Stimulated activated effector memory CD8-positive, alpha-beta T cell treated with anti-CD3 and anti-CD28 coated beads, Interleukin-12 subunit alpha, Interleukin-12 subunit beta, amount 100 ng/mL, for 72 hours (primary cell): ENCODE data around the gene TRPM5.

Experiments
- ATAC-seq: fragments of 150-1000 bp; cut with Tn5 transposase; 2 replicates; pipeline ENCODE4 v1.10.0; 2021
- DNase-seq, 2 donors: peaks; one replicate each; pipeline ENCODE4 v3.0.0; 2021 to 2022; ENCODE audit warnings: low spot score in 2 of 2
- H3K27ac Mint-ChIP-seq: one replicate; pipeline ENCODE4 v1.8.0; 2022; ENCODE audit warnings: mild to moderate bottlenecking, mixed read lengths
- H3K36me3 Mint-ChIP-seq: one replicate; pipeline ENCODE4 v1.8.0; 2022; ENCODE audit warnings: mild to moderate bottlenecking, mixed read lengths
- H3K4me1 Mint-ChIP-seq: one replicate; pipeline ENCODE4 v1.8.0; 2022; ENCODE audit warnings: mixed read lengths
- H3K4me3 Mint-ChIP-seq: one replicate; pipeline ENCODE4 v1.8.0; 2022; ENCODE audit warnings: mild to moderate bottlenecking, mixed read lengths
- H3K9me3 Mint-ChIP-seq: one replicate; pipeline ENCODE4 v1.8.0; 2022; ENCODE audit warnings: mixed read lengths

The TRPM5 gene

DNA sequence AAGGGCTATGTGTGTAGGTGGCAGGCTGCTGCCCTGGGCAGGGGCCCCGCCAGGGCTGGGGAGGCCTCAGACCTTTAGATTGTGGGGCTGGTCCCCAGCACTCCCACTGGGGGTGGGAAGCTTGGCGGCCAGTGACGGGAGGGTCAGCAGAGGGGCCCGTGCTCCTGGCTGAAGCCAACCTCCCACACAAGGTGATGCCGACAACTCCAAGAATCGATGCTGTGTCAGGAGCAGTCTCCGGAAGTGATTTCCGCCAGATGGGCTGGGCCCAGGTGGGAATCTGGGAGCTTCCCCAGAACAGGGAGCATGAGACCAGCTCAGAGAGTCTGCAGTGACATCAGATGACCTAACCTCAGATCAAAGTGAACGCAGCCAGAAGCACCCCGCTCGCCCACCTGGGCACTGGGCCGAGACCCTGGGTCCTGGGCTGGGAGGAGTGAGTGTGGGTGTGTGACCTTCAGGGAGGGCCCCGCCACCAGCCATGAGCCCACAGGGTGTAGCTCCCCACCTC is 7.7 kb downstream of the TRPM5 start:
- H3K4me1 Mint-ChIP-seq, result peaks cover 3% of the 10 kb centered on the region
- no peak overlapping the region for H3K4me3 Mint-ChIP-seq
- ATAC-seq, result no peak

DNA sequence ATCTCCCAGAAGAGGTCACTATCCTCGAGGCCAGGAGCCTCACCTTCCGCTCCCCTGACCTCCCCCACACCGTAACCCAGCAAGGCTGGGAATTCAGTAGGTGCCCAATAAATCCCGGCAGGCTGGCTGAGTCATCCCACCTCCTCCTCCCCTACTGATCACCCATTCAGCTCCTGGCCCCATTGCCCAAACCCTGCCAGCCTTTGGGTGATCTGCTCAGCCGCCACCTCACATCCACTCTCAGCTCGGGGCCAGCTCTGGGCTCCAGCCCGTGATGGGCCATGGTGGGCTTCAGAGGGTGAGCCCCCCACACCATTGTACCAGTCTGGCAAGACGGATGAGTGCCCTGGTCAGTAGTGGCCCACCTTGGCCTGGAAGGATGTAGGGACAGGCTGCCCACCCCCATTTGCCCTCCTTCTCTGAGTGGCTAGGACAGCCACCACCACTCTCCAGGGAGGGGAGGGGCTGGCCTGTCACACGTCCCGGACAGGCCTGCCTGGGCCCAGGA is 8.2 kb downstream of the TRPM5 start:
- ATAC-seq (no peak), DNase-seq (no peak)
- H3K4me3 Mint-ChIP-seq, result no peak overlapping the region
- H3K4me1 Mint-ChIP-seq, result peaks cover 6% of the 10 kb centered on the region
- H3K36me3 Mint-ChIP-seq, result no peaks in the 10 kb centered on the region
- H3K9me3 Mint-ChIP-seq, result no peaks in the 10 kb centered on the region
- H3K27ac Mint-ChIP-seq, result no peak overlapping the region

More for the DNA sequence above, 7.7 kb downstream of the TRPM5 start:
- DNase-seq, result no peak
- Mint-ChIP-seq H3K27ac (no peak overlapping the region), H3K36me3 (no peaks in the 10 kb centered on the region), H3K9me3 (no peaks in the 10 kb centered on the region)

DNA sequence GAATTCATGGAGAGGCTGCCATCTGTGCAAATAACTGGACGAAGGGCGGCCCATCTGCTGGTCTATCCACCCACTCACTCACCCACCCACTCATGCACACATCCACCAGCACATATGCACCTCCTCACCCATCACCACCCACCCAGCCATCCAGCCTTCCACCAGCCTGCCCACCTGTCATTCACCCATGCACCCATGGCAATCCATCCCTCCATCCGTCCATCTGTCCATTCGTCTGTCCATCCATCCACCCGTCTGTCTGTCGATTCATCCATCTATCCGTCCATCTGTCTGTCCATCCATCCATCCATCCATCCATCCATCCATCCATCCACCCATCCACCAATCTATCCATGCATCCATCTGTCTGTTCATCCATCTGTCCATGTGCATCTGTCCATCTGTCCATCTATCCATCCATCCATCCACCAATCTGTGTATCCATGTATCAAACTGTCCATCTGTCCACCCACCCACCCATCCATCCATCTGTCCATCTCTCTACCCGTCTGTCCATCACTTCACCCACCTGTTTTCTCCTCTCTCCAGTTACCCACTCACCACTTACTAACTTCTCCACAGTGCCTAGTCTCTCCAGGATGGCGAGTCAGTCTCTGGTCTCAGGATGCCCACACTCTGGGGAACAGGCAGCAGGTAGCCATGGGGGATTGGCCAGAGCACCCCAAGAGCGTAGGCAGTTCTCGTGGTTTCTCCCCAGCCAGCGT is 8.9 kb downstream of the TRPM5 start:
- ATAC-seq, result no peak
- no peak overlapping the region for H3K27ac Mint-ChIP-seq
- H3K4me3 Mint-ChIP-seq, result no peak overlapping the region
- DNase-seq, result no peak
- no peaks in the 10 kb centered on the region for H3K9me3 Mint-ChIP-seq
- H3K4me1 Mint-ChIP-seq, result peaks cover 6% of the 10 kb centered on the region
- H3K36me3 Mint-ChIP-seq, result no peaks in the 10 kb centered on the region

DNA sequence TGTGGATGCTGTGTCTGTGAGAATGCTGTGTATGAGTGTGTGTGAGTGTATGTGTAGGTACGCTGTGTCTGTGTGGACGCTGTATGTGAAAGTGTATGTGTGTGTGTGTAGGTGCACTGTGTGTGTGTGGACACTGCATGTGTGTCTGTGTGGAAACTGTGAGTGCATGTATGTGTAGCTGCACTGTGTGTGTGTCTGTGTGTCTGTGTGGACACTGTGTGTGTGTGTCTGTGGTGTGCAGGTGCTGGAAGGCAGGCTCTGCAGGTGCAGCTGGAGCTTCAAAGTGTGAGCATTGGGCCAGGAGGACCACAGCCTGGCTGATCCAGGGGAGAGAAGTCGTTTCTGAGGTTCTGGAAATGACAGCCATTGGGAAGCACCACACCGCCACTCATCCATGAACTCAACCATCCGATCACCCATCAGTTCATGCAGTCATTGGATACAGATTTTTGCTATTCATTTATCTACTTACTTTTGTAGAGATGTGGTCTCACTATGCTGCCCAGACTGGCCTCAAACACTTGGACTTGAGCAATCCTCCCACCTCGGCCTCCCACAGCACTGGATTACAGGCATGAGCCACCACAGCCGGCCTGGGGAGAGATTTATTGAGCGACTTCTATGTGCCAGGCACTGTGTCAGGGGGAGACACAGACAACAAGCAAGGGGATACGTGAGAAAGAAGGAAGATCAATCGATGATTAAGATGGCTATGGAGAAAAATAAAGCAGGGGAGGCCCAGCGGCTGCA is 9.6 kb downstream of the TRPM5 start:
- no peak for DNase-seq
- Mint-ChIP-seq H3K9me3 (no peaks in the 10 kb centered on the region), H3K4me3 (no peak overlapping the region), H3K4me1 (peaks cover 6% of the 10 kb centered on the region), H3K36me3 (no peaks in the 10 kb centered on the region), H3K27ac (no peak overlapping the region)
- no peak for ATAC-seq

DNA sequence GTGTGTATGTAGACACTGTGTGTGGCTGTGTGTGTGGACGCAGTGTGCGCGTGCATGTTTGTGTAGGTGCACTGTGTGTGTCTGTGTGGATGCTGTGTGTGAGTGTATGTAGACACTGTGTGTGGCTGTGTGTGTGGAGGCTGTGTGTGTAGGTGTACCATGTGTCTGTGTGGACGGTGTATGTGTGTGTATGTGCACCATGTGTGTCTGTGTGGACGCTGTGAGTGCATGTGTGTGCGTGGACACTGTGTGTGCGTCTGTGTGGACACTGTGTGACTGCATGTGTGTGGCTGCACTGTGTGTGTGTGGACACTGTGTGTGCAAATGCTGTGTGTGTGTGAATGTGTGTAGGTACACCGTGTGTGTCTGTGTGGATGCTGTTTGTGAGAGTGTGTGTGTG is 10.3 kb downstream of the TRPM5 start:
- no peaks in the 10 kb centered on the region for H3K9me3 Mint-ChIP-seq
- no peak overlapping the region for H3K27ac Mint-ChIP-seq
- peaks cover 6% of the 10 kb centered on the region for H3K4me1 Mint-ChIP-seq
- ATAC-seq (no peak), DNase-seq (no peak)
- H3K4me3 Mint-ChIP-seq, result no peak overlapping the region
- H3K36me3 Mint-ChIP-seq, result no peaks in the 10 kb centered on the region

DNA sequence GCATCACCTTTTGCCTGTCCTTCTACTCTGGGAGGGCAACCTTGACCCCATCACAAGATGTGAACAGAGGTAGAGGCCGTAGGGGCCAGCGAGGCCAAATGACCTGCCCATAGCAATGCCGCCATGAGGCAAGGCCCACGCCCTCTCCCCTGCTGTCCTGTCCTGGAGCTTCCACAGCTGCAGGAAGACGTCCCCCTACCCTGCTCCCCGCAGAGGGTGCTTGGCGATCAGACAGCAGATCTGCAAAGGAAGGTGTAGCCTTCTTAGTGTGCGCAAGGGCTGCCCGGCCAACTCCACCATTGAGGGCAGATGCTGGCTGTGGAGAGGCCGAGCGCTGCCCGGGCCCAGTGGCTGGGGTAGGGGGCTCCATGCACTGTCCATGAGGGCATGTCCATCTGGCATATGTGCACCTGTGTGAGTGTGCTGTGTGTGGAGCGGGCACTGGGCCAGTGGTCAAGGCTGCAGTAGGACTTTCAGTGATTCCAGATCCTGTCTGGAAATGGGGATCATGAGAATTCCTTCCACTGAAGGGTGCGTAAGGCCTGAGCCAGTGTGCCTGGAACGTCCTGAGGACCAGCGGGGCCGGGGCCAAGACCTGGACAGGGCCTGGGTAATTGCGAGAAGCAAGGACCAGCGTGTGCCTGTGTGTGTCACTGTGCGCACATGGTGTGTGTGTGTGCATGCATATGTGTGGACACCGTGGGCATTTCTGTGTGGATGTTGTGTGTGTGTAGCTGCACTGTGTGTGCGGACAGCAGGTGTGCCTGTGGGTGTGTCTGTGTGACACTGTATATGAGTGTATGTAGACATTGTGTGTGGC is 11.0 kb downstream of the TRPM5 start:
- Mint-ChIP-seq H3K27ac (no peak overlapping the region), H3K4me3 (no peak overlapping the region), H3K4me1 (peaks cover 6% of the 10 kb centered on the region), H3K36me3 (no peaks in the 10 kb centered on the region), H3K9me3 (no peaks in the 10 kb centered on the region)
- ATAC-seq, result no peak
- DNase-seq, result no peak

DNA sequence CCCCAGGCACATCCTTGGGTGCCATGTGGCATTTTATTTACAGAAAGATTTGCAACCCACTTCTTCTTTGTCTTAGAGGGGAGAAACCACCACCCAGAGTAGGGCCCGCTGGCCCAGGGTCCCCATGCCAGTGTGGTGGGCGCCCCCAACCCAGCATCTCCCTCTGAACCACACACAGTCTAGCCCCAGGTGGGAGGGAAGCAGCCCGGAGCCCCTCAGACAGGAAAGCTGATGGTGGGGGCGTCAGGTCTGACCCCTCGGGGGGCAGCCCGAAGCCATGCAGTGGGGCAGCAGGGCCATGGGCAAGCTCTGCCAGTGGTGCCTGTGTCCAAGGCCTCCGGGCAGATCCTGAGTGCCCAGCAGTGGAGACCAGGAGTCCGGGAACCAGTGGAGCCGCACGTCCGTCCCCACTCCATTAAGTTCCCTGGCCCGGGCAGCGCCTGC is 11.7 kb downstream of the TRPM5 start:
- Mint-ChIP-seq H3K9me3 (no peaks in the 10 kb centered on the region), H3K27ac (no peak overlapping the region), H3K4me3 (no peak overlapping the region), H3K4me1 (peaks cover 6% of the 10 kb centered on the region), H3K36me3 (no peaks in the 10 kb centered on the region)
- ATAC-seq (no peak), DNase-seq (no peak)

DNA sequence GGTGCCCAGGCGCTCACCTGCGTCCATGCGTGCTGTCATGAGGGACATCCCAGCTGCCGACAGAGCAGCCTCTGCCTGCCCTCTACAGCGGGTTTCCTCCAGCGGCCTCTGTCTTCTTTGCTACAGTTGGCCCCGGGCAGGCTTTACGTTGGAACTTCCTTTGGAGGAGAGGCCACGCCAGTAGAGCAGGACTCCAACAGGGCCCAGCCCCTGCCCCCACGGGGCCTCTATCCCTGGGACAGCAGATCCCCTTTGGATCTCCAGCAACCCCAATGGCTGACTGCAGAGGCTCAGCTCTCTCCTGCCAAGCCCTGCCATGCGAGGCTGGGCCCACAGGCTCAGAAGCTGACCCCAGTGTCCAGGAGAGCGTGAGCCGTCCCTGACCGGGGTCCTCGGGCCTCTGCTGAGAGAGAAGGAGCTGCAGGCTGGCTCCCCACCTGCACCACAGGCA is 12.1 kb downstream of the TRPM5 start:
- Mint-ChIP-seq H3K4me1 (peaks cover 6% of the 10 kb centered on the region), H3K36me3 (no peaks in the 10 kb centered on the region), H3K9me3 (no peaks in the 10 kb centered on the region), H3K27ac (no peak overlapping the region), H3K4me3 (no peak overlapping the region)
- no peak for ATAC-seq
- DNase-seq, result no peak

DNA sequence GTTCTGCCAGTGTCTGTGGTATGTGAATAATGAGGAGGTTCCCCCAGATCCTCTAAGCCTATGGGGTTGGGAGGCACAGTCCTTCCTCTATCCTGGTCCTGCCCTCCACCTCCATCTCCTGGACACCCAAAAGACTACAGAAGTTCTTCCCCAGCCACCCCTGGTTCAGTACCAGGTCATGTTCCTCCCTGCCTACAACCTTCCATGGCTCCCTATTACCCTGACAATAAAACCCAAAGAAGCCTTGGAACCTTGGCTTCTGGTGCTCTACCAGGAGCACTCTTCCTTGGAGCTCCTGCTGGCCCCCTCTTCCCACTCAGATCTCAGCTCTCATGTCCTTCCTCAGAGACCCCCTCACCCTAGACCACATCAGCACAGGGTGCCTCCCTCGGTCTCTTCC is 12.9 kb downstream of the TRPM5 start:
- DNase-seq, result no peak
- Mint-ChIP-seq H3K36me3 (no peaks in the 10 kb centered on the region), H3K4me3 (no peak overlapping the region), H3K4me1 (peaks cover 6% of the 10 kb centered on the region), H3K27ac (peak overlapping the region; percentile 23), H3K9me3 (no peaks in the 10 kb centered on the region)
- no peak for ATAC-seq

DNA sequence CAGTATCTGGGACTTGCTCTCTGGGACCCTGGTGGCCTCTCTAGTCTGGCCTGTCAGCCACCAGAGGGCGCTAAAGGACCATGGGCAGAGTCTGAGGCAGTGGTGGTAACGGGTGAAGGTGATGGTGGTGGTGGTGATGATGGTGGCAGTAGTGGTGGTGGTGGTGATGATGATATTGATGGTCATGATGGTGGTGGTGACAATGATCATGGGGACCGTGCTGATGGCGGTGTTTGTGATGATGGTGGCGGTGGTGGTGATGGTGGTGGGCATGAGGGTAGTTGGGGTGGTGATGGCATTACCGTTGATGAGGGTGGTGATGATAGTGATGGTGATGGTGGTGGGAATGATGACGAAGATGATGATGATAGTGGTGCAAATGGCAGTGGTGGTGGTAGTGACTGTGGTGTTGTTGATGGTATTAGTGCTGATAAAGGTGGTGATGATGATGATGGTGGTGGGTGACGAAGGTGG is 16.0 kb downstream of the TRPM5 start:
- DNase-seq (peak; percentile 84 to 90), ATAC-seq (peak; percentile 83)
- no peak overlapping the region for H3K4me3 Mint-ChIP-seq
- H3K9me3 Mint-ChIP-seq, result no peaks in the 10 kb centered on the region
- peaks cover 6% of the 10 kb centered on the region for H3K4me1 Mint-ChIP-seq
- no peaks in the 10 kb centered on the region for H3K36me3 Mint-ChIP-seq
- no peak overlapping the region for H3K27ac Mint-ChIP-seq

DNA sequence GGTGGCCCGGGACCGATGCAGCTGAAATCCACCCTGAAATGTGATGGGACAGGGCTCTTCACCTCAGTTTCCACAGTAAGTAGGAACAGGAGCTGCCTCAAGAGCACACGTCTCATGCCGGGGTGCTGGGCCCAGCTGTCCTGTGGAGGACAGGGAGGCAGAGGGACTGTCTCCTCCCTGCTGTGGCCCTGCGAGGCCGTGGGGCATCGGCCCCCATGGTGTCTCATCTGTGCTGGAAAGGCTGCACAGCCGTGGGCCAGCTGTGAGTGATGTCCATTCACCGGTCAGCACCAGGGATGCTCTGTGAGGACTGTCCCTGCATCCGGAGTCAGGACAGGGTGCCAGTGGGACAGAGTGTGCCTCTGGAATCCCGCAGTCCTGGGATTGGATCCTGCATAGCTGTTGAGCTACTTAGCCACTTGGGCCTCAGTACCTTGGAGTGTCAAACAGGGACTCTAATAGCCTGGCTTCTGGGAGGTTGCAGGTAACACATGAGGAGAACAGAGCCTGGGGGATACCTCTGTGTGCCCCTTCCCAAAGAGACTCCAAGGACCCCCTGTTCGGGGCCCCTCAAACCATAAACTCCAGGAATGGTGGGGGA is 16.5 kb downstream of the TRPM5 start:
- H3K9me3 Mint-ChIP-seq, result no peaks in the 10 kb centered on the region
- no peak overlapping the region for H3K27ac Mint-ChIP-seq
- H3K4me1 Mint-ChIP-seq, result peaks cover 6% of the 10 kb centered on the region
- no peaks in the 10 kb centered on the region for H3K36me3 Mint-ChIP-seq
- DNase-seq, result no peak
- no peak for ATAC-seq
- no peak overlapping the region for H3K4me3 Mint-ChIP-seq

DNA sequence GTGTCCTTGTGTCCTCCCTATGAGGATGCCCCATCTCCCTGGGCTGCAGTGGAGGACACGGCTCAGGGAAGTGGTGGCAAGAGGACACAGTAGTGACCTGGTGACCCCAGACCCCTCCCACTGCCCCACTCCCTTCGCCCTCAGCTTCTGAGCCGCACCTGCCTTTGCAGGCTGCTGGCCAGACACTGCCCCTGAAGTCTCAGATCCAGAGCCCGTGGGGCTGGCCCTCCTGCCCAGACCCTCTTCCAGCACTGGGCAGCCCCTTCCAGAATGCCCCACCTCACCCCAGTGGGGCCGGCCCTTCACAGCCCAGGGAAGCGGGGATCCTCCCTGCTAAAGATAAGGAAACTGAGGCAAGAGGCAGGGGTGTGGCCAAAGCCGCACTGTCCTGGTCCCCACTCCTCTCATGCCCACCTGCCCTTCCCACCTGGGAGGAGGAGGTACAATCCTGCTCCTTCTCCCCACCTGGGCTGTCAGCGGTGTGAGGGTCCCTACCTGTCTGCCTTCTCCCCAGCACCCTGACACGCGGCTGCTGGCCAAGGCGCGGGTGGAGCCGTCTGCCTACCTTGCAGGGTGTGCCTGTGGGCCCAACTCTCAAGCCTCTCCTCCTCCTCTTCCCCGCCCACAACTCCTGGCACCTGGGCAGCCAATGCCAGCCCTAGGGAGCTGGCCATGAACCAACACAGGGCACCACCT is 17.3 kb downstream of the TRPM5 start:
- H3K36me3 Mint-ChIP-seq, result no peaks in the 10 kb centered on the region
- H3K27ac Mint-ChIP-seq, result no peak overlapping the region
- H3K9me3 Mint-ChIP-seq, result no peaks in the 10 kb centered on the region
- DNase-seq (no peak), ATAC-seq (no peak)
- peaks cover 6% of the 10 kb centered on the region for H3K4me1 Mint-ChIP-seq
- no peak overlapping the region for H3K4me3 Mint-ChIP-seq

DNA sequence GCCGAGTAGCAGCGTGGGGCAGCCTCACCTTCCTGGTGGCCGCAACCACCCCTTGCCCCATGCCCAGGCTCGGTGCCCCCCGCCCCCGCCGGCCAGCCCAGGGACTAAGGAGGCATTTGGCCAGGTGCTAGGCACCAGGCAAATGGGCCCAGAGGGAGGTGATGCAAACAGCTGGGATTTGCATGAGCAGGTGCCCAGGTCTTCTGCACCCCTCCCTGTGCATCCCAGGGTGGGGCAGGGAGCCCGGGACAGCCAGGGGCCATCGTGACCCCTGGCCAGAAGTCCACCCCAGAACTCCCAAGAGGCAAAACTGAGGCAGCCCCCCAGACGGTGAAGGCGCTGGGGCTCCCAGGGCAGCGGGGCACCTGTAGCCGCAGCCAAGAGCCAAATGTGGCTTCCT is 18.1 kb downstream of the TRPM5 start:
- no peak overlapping the region for H3K27ac Mint-ChIP-seq
- no peak overlapping the region for H3K4me3 Mint-ChIP-seq
- no peaks in the 10 kb centered on the region for H3K9me3 Mint-ChIP-seq
- no peak for ATAC-seq
- no peaks in the 10 kb centered on the region for H3K4me1 Mint-ChIP-seq
- DNase-seq, result no peak
- no peaks in the 10 kb centered on the region for H3K36me3 Mint-ChIP-seq

DNA sequence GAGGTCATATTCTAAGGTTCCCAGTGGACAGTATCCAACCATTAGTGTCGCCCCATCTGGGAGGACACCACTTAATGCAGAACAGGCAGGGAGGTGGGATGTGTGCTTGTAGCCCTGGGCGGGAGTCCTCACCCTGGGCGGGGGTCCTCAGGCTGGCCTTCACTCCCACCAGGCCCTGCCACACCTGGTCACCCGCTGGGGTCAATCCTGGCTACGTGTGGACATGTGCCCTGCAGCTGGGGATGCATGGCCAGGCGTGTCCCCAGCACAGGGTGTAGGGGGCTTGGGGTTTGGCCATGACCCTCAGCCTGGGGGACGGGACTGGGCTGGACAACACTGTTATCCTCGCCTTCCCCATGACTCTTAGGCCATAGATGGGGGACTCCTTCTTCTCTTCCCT is 18.8 kb downstream of the TRPM5 start:
- Mint-ChIP-seq H3K4me1 (no peaks in the 10 kb centered on the region), H3K27ac (no peak overlapping the region), H3K4me3 (no peak overlapping the region), H3K36me3 (no peaks in the 10 kb centered on the region), H3K9me3 (no peaks in the 10 kb centered on the region)
- ATAC-seq, result no peak
- DNase-seq, result no peak
